GM12872 (cell line): Measurements from ENCODE around the gene HIPK2.

Source experiments
- CTCF ChIP-seq: IDR thresholded peaks from 3 replicates; pipeline ENCODE4 v1.5.1; 2011; ENCODE audit warnings: low read depth, mild to moderate bottlenecking, low read length, moderate library complexity; ENCODE audit not compliant: insufficient read depth

Gene HIPK2

GRCh38 chr7:139746652-139747051 lies 31.1 kb downstream of the HIPK2 start:
- TF ChIP-seq CTCF: no peak

GRCh38 chr7:139745678-139746143 lies 32.1 kb downstream of the HIPK2 start:
- TF ChIP-seq CTCF: no peak

- TF ChIP-seq CTCF: no peak
These were observed 32.8 kb downstream of the HIPK2 start for GRCh38 chr7:139744768-139745677.

GRCh38 chr7:139743967-139744767 lies 33.6 kb downstream of the HIPK2 start:
- no peak for TF ChIP-seq CTCF

GRCh38 chr7:139743267-139743966 lies 34.4 kb downstream of the HIPK2 start:
- no peak for TF ChIP-seq CTCF

- TF ChIP-seq CTCF: no peak
These were observed 35.9 kb downstream of the HIPK2 start for GRCh38 chr7:139741789-139742344.

GRCh38 chr7:139741239-139741638 lies 36.6 kb downstream of the HIPK2 start:
- no peak for TF ChIP-seq CTCF
